Peyer's patch (tissue), 4 donors: Measurements from ENCODE around the gene FGGY.
"Not testable (repeated sequence)": the region's sequence is repeated elsewhere in the genome, so short reads cannot be mapped to it uniquely, and the experiment has no call there.

Experiments used
- POLR2A ChIP-seq, 2 donors: fragments of 450-650 bp; IDR thresholded peaks; one replicate each; pipeline ENCODE4 v1.5.1; 2017; ENCODE audit warnings: antibody characterized with exemption in 2 of 2, mild to moderate bottlenecking in 2 of 2, moderate library complexity in 2 of 2
- TF ChIP-seq, protein P1 (sequence below), 6 experiments: fragments of 450-650 bp in 4 of 6; fragments of 200-600 bp in 2 of 6; sonication (generic) in 1 of 6; IDR thresholded peaks; one replicate each; pipeline ENCODE4 v1.5.1; 2017 to 2019; ENCODE audit warnings: antibody characterized with exemption in 6 of 6, mild to moderate bottlenecking in 3 of 6, moderate library complexity in 1 of 6

DNA sequence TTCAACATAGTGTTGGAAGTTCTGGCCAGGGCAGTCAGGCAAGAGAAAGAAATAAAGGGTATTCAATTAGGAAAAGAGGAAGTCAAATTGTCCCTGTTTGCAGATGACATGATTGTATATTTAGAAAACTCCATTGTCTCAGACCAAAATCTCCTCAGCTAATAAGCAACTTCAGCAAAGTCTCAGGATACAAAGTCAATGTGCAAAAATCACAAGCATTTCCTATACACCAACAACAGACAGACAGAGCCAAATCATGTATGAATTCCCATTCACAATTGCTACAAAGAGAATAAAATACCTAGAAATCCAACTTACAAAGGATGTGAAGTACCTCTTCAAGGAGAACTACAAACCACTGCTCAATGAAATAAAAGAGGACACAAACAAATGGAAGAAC is 168.6 kb downstream of the FGGY start:
- TF ChIP-seq POLR2A (IDR thresholded peaks at IDR 0.05): not testable (repeated sequence)
- TF ChIP-seq, protein P1, sequence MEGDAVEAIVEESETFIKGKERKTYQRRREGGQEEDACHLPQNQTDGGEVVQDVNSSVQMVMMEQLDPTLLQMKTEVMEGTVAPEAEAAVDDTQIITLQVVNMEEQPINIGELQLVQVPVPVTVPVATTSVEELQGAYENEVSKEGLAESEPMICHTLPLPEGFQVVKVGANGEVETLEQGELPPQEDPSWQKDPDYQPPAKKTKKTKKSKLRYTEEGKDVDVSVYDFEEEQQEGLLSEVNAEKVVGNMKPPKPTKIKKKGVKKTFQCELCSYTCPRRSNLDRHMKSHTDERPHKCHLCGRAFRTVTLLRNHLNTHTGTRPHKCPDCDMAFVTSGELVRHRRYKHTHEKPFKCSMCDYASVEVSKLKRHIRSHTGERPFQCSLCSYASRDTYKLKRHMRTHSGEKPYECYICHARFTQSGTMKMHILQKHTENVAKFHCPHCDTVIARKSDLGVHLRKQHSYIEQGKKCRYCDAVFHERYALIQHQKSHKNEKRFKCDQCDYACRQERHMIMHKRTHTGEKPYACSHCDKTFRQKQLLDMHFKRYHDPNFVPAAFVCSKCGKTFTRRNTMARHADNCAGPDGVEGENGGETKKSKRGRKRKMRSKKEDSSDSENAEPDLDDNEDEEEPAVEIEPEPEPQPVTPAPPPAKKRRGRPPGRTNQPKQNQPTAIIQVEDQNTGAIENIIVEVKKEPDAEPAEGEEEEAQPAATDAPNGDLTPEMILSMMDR (IDR thresholded peaks at IDR 0.05): not testable (repeated sequence)
